Measurements from ENCODE around the gene ATP8B4.
A peak's percentile ranks its signal among the peaks of the same experiment; 100 is the strongest.

The ATP8B4 gene

DNA sequence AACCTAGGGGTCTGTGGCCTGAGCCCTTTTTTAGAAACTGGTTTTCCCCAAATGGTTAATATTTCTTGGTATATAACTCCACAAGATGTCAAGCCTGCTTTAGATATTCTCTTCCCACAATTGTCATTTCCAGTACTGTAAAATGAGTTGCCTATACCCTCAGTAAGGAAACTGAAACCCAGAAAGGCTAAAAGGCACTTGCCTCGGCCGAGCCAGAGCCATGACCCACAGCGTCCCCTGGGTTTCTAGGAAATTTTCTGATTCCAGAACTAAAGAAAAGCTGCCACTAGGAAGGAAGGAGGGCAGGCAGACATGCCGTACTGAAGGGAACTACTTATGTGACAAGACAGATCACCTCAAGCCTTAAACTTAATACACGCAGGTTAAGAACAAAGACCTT, 59.1 kb downstream of the ATP8B4 start:
- no peak for DNase-seq (ENCODE audit: low read depth)

DNA sequence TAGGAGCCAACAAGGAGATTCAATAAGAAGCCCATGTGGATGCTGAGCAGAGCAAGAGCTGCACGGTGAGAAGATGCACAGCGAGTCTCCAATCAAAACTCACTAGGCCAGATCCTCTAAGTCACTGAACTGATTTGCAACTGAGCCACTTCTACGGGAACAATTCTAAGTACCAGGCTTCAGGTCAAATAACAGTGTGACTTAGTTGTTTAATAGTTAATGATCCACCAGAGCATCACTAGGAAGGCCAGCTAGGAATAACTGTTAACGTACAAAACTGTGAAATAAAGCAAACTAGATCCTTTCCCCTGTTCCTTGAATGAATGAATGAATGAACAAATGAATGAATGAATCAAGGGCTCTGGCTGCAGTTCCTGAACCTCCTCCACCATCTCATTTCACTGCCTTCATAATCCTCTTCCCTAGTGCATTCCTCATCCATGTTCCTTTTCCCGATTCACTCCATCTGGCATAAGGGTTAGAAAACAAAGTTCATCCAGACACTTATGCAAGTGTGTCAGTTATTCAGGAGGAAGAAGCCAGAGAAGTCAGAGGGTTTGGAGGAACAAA, 59.7 kb downstream of the ATP8B4 start:
- no peak for DNase-seq (ENCODE audit: low read depth)

DNA sequence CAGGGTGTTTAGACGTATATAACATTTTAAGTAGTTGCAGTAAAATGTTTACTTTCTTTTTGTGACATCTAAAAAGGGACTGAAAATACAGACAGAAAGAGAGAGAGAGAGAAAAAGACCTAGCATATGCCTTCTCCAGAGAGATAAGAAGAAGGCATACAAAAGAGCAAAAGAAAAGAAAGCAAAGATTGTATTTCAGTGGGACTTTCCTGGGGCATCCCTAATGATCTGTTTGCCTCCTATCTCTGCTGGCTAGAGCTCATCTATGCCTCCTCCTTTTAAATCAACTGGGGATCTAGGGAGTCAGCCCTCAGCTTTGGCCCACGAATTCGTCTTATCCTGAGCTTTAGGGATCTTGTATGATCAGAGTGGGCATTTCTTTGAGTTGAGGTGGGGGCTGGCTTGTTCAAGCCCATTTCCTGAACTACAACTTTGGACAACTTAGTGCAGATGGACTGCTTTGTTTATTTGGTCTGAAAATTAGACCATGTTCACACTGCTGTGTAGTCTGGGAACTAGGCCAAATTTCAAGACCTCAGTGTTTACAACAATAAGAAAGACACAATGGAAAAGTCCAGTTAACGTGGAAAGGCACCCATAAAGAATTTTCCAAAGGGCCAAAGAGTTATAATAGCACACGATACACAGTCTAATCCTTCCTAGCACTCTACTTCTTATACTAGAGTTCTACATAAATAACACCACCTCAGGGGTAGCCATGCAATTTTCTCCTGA, 61.0 kb downstream of the ATP8B4 start:
- DNase-seq (ENCODE audit: low read depth): no peak

DNA sequence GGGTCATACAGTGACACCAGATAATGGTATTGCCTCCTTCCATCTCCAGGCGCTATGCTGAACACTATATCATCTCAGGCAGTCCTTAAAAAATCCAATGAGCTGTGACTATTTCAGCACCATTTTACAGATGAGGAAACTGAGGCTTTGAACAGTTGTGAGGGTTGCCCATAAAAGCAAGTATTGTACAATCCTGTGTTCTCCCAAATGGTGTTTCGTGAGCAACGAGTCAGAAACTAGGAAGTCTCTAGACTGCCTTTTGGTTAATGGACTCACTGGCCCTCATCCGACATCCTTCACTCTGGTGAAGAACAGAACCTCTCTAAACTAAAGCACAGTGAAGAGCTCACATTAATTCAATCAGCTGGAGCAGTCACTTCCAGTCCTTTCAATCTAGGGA, 61.8 kb downstream of the ATP8B4 start:
- no peak for DNase-seq (ENCODE audit: low read depth)

DNA sequence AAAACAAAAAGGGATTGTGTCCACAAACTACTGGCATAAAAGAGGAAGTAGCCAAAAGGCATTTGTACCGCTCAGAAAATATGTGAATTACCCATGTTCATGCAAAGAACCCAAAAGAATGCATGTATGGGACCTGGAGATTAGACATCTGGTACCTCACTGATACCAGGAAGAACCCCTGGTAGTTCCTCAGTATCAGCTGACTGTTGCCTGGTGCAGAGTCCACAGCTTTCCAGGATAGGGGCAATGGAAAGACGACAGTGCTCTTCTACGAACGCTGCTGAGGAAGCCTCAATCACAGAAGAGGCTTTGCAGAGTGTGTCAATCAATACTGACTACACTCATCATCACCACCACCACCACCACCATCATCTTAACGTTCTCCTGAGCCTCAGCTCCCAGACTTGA, 63.3 kb downstream of the ATP8B4 start:
- DNase-seq (ENCODE audit: low read depth): peak; percentile 37

DNA sequence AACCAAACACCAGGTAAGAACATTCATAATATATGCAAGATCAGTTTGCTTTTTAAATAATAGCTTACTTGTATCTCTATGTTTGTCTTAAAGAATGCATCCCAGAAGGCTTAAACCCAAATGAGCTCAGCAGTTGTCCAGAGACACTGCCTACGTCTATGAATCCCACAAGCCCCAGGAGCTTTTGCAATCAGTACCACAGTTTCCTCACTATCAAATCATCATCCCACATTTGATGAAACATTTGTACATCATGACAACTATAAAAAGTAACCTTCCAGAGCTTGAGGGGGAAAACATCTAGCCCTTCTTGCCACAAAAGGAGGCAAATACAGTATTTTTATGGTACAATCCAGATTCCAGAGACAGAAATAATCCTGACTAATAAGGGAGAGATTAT, 63.7 kb downstream of the ATP8B4 start:
- DNase-seq (ENCODE audit: low read depth): no peak

DNA sequence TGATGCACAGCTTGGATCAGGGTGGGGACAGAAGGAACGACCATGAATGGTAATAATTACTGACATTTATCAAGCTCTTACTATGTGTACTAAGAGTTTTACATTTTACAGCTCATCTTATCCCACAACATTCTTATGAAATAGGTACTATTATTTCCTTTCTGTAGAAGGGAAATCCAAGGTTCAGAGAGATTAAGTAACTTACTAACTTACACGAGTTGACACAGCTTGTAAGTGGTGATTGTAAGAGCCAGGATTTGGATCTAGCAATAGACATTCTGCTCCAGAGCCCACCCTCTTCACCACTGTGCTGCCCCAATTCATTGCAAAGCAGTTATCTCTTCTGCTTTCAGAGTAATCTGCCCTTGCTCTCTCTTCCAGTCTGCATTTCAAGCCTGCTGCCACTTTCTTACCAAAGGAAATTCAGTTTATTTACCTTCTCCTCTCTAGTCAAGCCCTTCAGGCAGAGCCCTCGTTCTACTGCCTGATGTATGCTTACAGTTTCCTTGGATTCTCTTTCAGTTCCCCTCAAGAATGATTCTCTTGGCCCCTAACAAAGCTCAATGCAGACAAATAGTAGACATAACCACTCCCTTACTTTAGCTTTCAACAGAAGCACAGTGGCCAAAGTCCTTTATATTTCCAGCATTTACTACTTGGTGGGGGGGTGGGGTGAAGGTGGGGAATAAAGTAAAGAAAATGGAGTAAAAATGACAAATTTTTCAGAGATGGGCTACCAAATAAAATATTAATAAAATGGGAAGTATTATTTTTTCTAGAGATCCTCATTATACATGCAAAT, 65.8 kb downstream of the ATP8B4 start:
- no peak for DNase-seq (ENCODE audit: low read depth)

DNA sequence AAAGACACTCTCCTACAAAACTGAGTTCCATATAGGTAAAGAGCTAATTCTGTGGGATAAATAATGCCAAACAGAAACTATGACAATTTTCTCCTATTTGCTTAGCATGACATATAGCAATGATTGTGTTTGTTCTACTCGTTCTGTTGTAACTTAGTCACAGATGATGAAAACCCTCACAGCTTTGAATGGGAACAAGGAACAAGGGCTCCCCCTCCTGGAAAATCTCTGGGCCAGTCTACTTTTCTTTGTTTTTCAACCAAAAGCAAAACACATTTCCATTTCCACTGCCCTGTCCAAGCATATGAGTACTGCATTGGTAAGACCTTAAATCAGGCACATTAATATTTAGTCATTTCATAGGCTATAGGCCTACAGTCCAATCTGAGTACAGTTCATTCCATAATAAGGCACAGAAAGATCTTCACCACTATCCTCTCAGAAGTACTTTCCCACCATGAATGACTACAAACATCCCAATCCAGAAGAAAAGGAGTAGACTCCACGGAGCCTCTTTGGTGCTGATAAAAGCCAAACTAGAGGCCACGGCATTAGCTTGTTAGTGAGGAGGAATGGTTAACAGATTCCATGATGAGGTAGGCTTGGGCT, 67.1 kb downstream of the ATP8B4 start:
- DNase-seq (ENCODE audit: low read depth): no peak

DNA sequence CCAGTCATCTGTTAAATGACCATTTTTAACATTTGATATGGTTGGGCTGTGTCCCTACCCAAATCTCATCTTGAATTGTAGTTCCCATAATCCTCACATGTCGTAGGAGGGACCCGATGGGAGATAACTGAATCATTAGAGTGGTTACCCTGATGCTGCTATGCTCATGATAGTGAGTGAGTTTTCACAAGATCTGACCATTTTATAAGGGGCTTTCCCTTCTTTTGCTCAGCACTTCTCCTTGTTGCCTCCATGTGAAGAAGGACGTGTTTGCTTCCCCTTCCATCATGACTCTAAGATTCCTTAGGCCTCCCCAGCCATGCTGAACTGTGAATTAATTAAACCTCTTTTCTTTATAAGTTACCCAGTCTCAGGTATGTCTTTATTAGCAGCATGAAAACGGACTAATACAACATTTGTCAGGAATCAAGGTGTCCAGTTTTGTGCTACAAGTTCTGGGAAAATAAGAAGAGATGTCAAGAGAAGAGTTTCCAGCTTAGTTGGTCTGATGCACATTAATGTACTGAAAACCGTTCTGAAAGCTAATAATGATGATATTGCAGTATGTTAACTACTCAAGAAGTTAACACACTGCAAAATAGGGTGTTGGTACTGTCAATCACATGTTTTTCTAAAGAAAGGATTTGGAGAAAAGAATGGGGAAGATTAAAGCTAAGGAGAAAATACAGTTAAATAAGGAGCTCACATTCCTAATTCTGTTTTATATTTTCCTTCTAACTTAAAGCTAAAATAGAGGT, 67.9 kb downstream of the ATP8B4 start:
- DNase-seq (ENCODE audit: low read depth): no peak

DNA sequence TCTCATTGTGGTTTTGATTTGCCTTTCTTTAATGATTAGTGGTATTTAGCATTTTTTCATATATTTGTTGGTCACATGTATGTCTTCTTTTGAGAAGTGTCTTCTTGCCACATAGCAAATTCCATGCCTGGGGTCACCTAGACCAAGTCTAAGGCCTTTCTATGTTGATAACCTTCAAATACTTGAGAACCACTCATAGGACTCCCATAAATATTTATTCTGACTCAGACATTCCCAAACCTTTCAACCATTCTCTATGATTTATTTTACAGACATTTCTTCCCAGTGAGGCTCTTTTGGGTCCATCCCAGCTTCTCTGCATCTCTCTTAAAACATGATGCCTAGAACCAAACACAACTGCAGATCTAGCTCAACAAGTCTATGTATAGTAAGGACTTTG, 69.2 kb downstream of the ATP8B4 start:
- no peak for DNase-seq (ENCODE audit: low read depth)

DNA sequence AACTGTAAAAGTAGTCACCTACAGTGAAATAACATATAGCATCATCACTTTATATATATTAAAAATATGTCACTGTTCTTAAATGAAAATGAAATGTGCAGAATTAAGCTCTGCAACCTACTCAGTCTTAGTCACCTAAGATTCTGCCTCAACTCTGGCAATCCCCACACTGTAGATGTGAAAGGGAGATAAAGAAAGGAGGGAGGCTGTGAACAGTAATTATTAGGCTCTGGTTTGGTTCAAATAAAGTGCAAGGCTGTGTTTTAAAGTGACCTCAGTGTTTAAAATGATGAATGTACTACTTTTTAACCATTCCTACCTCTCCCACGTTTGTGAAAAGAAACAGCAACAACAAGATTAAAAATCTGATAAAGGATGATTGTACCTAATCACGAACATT, 72.2 kb downstream of the ATP8B4 start:
- no peak for DNase-seq (ENCODE audit: low read depth)

DNA sequence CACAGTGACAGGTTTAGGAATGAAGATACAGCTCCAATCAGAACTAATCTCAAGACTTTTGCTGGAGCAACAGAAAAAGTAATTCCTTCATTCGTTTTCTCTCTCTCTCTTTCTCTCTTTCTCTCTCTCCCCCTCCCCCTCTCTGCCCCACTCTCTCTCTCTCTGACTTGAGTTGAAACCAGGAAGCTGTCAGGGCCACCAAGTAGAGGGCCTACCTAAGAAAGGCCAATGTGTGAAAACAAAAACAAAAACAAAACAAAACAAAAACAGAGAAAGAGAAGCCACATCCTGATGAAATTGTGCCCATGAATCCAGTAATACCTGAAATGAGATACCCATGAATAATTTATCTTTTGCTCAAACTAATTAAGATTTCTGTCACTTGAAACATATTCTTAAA, 72.9 kb downstream of the ATP8B4 start:
- no peak for DNase-seq (ENCODE audit: low read depth)

DNA sequence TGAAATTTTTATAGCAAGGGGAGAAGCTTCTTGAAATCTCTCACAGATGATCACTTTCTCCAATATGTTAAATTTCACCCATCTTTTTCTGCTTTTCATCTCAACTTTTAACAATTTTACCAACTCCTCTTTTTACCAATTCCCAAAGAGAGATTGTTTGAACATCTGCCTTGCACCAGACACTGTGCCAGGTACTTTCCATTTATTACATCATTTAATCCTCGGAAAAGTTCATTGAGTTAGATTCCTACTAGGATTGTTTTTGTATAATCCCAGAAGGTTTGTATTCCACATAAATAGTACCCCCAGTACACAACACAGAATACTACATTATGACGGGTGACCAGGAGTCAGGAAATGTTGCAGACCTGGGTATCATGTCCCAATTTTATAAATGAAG, 74.1 kb downstream of the ATP8B4 start:
- no peak for DNase-seq (ENCODE audit: low read depth)

DNA sequence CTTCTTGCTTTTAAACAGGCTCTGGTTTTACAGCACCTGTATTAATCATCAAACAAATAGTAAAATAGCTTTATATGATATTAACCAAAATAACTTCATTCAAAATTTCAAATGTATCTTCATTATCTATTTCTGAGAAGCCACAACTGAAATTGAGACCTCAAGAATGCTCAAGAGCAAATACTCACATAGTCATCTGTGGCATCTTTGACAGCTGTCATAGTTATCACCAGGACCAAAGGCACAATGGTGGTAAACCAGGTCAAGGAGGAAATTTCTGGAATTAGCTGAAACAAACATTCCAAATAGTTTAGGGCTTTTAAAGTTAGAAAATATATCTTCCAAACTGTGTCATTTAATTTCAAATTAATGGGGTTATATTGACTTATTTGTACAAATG, 74.6 kb downstream of the ATP8B4 start:
- DNase-seq (ENCODE audit: low read depth): no peak

DNA sequence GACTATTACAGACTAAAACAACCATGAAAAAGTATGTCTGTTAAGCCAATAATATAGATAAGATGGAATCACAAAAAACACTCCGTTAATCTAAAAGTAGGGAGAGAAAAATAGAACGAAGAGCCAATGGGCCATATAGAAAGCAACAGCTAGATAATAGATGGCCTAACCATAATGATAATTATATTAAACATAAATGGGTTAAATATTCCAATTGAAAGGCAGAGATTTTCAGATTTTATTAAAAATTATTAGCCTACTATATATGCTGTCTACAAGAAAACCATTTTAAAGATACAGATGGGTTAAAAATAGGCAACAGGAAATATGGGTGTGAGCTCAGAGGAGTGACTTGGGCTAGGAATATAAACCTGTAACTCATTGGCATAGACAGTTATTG, 76.3 kb downstream of the ATP8B4 start:
- no peak for DNase-seq (ENCODE audit: low read depth)

DNA sequence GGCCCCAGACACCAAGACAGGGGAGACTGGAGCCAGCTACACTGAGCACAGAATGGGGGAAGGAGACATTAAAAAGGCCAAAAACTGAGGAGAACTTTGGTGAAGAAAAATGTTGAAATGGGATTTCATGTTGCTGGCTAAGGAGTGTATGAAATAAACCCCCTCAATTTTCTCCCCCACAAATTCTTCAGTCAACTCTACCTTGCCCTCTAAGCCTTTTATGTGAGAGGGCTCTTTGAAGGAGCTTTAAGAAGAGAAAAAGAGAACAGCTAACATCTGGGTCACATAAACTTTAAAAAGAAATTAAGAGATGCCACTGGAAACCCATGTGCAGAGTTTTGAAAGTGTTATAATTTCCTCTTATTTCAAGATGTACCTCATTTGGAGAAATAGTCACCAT, 88.6 kb downstream of the ATP8B4 start:
- DNase-seq (ENCODE audit: low read depth): no peak

DNA sequence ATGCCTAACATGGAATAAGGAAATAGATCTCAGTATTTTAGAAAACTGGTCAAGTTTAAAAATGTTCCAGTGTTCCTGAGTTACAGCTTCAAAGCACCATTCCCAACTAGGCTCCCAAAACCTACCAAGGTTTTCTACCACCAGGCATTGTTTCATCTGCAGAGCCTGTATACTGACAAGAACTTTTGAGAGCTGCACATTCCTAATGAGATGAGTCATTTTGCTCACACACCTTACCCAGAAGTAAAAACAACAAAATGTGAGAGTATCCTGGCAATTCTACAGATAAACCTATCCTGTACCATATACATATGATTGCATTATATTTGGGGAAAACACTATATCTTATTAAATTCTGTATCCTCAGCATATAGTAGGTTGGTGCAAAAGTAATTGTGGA, 90.7 kb downstream of the ATP8B4 start:
- DNase-seq (ENCODE audit: low read depth): no peak

DNA sequence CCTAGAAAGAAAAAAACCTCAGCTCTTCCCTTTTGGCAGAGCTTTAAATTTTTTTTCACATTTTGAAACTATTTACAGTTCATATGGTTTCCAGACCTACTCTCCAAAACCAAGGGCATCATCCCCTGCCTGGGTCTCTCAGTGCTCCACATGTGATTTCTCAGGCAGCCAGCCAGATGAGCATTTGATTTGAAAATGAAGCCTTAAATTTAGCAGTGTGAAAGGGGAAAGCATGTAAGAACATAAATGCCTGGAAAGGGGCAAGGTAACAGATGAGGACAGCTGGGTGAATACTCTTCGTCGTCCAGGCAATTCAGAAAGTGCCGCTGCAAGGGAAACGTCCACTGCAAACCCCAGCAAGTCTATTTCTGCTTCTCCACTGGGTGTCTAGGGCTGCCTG, 94.8 kb downstream of the ATP8B4 start:
- DNase-seq (ENCODE audit: low read depth): no peak

DNA sequence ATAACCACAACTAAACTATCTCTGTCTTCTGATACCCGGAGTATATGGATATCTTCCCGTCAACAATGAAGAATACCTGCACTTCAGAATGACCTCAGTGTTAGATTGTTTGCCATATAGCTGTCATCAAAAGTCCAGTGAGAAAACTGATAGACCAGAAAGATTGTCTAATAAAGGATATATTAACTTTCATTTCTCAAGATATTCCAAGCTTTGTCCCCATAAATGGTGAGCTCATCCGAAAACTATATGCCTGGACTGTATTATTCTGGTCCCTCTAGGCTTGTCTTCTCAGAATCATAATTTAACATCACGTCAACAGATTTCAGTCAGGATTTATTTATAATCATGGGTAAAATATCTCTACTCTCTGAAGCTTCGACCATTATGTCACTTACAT, 100.5 kb downstream of the ATP8B4 start:
- DNase-seq (ENCODE audit: low read depth): no peak

DNA sequence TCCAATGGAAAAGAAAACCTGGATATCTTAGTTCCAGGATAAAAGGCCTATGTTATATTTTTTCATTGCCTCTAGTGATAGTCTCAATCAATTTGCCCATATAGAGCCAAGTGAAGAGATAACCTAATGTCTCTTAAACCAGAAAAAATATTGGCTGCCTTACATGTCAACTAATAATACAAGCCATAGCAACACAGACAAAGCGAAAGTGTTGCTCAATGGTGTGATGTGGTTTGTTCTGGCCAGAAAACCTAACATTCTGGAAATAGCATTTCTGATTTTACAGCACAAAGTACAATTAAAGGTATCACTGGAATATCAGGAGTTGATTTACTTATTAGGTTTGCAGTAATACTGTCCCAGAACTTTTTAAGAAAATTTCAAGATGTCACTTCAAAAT, 101.5 kb downstream of the ATP8B4 start:
- no peak for DNase-seq (ENCODE audit: low read depth)

DNA sequence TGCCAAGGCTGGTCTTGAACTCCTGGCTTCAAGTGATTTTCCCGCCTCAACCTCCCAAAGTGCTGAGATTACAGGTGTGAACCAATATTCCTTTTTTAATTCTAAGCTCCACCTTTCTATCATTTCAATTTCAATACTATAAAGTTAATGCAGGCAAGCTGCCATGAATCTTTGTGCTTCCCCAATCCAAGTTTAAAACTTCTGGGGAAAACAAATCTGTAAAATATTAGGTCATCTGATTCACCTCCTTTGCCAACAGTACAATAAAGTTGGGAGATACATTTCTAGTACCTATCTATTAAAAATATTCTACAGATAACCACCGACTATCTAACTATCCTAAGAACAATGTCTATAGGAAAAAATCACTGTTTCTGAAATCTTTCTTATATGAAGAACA, 102.1 kb downstream of the ATP8B4 start:
- no peak for DNase-seq (ENCODE audit: low read depth)

DNA sequence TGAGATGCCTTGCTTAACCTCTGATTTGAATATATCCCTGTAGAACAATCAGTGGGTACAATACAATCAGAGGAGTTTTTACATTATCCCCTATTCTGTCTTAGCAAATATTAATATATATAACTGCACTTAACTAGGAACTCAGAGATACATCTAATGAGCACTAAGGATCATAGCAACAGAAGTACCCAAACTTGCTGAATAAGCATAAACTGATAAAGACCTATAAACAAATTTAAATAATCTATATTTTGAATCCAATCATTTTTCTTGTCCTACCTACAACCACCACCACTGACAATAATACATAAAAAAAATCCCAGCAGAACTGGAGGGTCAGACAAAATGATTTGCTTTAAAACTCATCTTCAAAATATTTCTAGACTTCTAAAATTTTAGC, 106.2 kb downstream of the ATP8B4 start:
- no peak for DNase-seq (ENCODE audit: low read depth)

Data from CMK (cell line).